Esophagus muscularis mucosa (tissue), 4 donors: ENCODE data around the gene TMOD3. TPM values are rescaled to one million over a fixed set of nuclear protein-coding genes. Genes with fewer than 3 reads are reported as not detected.

Experiments used
- DNase-seq: peaks from one replicate; pipeline ENCODE4 v3.0.0-alpha.2; 2017; ENCODE audit errors: extremely low spot score
- H3K27ac ChIP-seq, 4 donors: fragments of 200-600 bp; sonication (generic); replicated peaks in 1 of 4; 1 replicate in 3 of 4; 2 replicates in 1 of 4; pipeline ENCODE4 v1.5.1; 2016 to 2019; ENCODE audit warnings: mild to moderate bottlenecking in 1 of 4
- H3K27me3 ChIP-seq, 4 donors: fragments of 200-600 bp; sonication (generic); one replicate each; pipeline versions ENCODE4 v1.5.1 to v1.6.0; 2016 to 2019
- H3K36me3 ChIP-seq, 4 donors: fragments of 200-600 bp; sonication (generic); one replicate each; pipeline ENCODE4 v1.5.1; 2016 to 2019
- H3K4me1 ChIP-seq, 4 donors: fragments of 200-600 bp; sonication (generic); one replicate each; pipeline ENCODE4 v1.5.1; 2016 to 2019
- H3K4me3 ChIP-seq, 4 donors: fragments of 200-600 bp; sonication (generic); 1 replicate in 2 of 4; 2 replicates in 2 of 4; pipeline ENCODE4 v1.5.1; 2016 to 2019; ENCODE audit warnings: mild to moderate bottlenecking in 4 of 4, moderate library complexity in 1 of 4
- H3K9me3 ChIP-seq, 4 donors: fragments of 200-600 bp; sonication (generic); 1 replicate in 3 of 4; 2 replicates in 1 of 4; pipeline ENCODE4 v1.5.1; 2016 to 2019
- EP300 ChIP-seq: sonication (generic); formaldehyde crosslinking; IDR thresholded peaks from one replicate; pipeline ENCODE4 v1.6.1; 2017; ENCODE audit warnings: antibody characterized with exemption
- POLR2A ChIP-seq: fragments of 450-650 bp; IDR thresholded peaks from one replicate; pipeline ENCODE4 v1.6.1; 2017; ENCODE audit warnings: antibody characterized with exemption, moderate library complexity, mild to moderate bottlenecking, low read depth
- POLR2AphosphoS5 ChIP-seq, 2 donors: sonication (generic); formaldehyde crosslinking; IDR thresholded peaks; one replicate each; pipeline ENCODE4 v1.6.1; 2017; ENCODE audit warnings: antibody characterized with exemption in 2 of 2
- WGBS: methylation state at CpG from one replicate; pipeline ENCODE4 v1.1.5; 2018; 5-methylcytosine and 5-hydroxymethylcytosine counted together
- intact Hi-C: fragments of 100-400 bp; cut with DNase I; formaldehyde crosslinking; loops from one replicate; pipeline ENCODE4 v1.15.1; 2023
- total RNA-seq, 4 donors: library from RNA; depleted of rRNA; stranded (reverse); fragments of >200 nt; gene quantifications; one replicate each; pipeline versions ENCODE4 v1.1.0 to v1.2.1, GENCODE V29; 2016
- TF ChIP-seq, protein P1 (sequence below), 3 experiments: fragments of 200-600 bp in 2 of 3; fragments of 450-650 bp in 1 of 3; sonication (generic) in 2 of 3; IDR thresholded peaks; one replicate each; pipeline ENCODE4 v1.5.1; 2017 to 2019; ENCODE audit warnings: antibody characterized with exemption in 3 of 3, mild to moderate bottlenecking in 2 of 3, moderate library complexity in 1 of 3

Gene TMOD3
- total RNA-seq, 4 donors from 2014 or later: 16.2 to 27.9 (median 24.7) TPM

DNA sequence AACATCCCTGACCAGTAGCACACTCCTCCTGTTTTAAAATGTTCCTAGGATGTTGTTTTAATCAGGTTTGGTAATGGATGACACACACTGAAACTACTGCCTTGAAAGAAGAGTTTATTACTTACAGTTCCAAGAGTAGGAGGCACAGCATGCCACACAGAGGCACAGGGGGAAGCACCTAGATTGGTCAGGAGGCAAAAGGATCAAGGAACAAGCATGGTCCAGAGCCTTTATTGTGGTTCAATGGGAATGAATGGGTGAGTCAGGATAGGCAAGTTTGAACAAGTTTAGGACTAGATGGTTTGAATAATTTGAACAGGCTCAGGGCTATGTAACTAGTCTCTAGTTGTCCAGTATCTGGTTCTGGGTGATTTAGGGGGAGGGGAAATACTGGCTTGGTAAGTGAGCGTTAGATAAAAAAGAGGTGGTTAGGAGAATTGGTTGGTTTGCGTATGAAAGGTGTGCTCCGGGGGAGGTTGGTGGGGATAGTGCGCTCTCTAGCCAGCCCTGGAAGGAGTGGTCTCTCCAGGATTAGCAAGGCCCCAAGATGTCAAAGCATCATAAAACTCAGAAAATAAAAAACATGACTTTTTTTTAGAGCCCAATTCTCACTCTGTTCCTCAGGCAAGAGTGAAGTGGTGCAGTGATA lies 35.1 kb downstream of the TMOD3 start:
- peaks cover 2 to 41% (median 18%) of the 10 kb centered on the region in 4 donors for H3K36me3 ChIP-seq
- no peaks in the 10 kb centered on the region for H3K9me3 ChIP-seq
- WGBS: 97% methylated on average over 4 of the region's 4 CpGs
- intact Hi-C loops: no loop called here
- TF ChIP-seq, protein P1, sequence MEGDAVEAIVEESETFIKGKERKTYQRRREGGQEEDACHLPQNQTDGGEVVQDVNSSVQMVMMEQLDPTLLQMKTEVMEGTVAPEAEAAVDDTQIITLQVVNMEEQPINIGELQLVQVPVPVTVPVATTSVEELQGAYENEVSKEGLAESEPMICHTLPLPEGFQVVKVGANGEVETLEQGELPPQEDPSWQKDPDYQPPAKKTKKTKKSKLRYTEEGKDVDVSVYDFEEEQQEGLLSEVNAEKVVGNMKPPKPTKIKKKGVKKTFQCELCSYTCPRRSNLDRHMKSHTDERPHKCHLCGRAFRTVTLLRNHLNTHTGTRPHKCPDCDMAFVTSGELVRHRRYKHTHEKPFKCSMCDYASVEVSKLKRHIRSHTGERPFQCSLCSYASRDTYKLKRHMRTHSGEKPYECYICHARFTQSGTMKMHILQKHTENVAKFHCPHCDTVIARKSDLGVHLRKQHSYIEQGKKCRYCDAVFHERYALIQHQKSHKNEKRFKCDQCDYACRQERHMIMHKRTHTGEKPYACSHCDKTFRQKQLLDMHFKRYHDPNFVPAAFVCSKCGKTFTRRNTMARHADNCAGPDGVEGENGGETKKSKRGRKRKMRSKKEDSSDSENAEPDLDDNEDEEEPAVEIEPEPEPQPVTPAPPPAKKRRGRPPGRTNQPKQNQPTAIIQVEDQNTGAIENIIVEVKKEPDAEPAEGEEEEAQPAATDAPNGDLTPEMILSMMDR (IDR thresholded peaks at IDR 0.05): no peak
- TF ChIP-seq EP300 (no peak), POLR2A (no peak), POLR2AphosphoS5 (IDR thresholded peaks at IDR 0.05) (no peak)
- no peak for DNase-seq
- peaks cover 0 to 17% (median 9%) of the 10 kb centered on the region in 4 donors for H3K4me1 ChIP-seq
- H3K27ac ChIP-seq: no peak overlapping the region
- H3K27me3 ChIP-seq: no peaks in the 10 kb centered on the region
- H3K4me3 ChIP-seq: no peak overlapping the region

- WGBS: 100% methylated on average over 1 of the region's 1 CpG
- TF ChIP-seq, protein P1 (IDR thresholded peaks at IDR 0.05): no peak
- TF ChIP-seq EP300 (no peak), POLR2AphosphoS5 (IDR thresholded peaks at IDR 0.05) (no peak), POLR2A (no peak)
- no peaks in the 10 kb centered on the region for H3K9me3 ChIP-seq
- H3K27ac ChIP-seq: no peak overlapping the region
- peaks cover 2 to 49% (median 25%) of the 10 kb centered on the region in 4 donors for H3K36me3 ChIP-seq
- peaks cover 0 to 17% (median 9%) of the 10 kb centered on the region in 4 donors for H3K4me1 ChIP-seq
- intact Hi-C loops: no loop called here
- DNase-seq: no peak
- H3K4me3 ChIP-seq: no peak overlapping the region
- H3K27me3 ChIP-seq: no peaks in the 10 kb centered on the region
Observed at GRCh38 chr15:51865317-51865716, 35.9 kb downstream of the TMOD3 start.

GRCh38 chr15:51866161-51866560 lies 36.7 kb downstream of the TMOD3 start:
- WGBS: 96% methylated on average over 2 of the region's 4 CpGs
- TF ChIP-seq EP300 (no peak), POLR2AphosphoS5 (IDR thresholded peaks at IDR 0.05) (no peak), POLR2A (no peak)
- TF ChIP-seq, protein P1 (IDR thresholded peaks at IDR 0.05): no peak
- intact Hi-C loops: no loop called here
- Histone ChIP-seq H3K4me3 (no peak overlapping the region), H3K27me3 (no peaks in the 10 kb centered on the region), H3K4me1 (peaks cover 0 to 17% (median 9%) of the 10 kb centered on the region in 4 donors), H3K27ac (no peak overlapping the region), H3K9me3 (no peaks in the 10 kb centered on the region), H3K36me3 (peaks cover 2 to 57% (median 31%) of the 10 kb centered on the region in 4 donors)
- DNase-seq: no peak

- peaks cover 0 to 17% (median 7%) of the 10 kb centered on the region in 4 donors for H3K4me1 ChIP-seq
- no peak for TF ChIP-seq POLR2AphosphoS5 (IDR thresholded peaks at IDR 0.05)
- TF ChIP-seq EP300: no peak
- no peak for TF ChIP-seq POLR2A
- TF ChIP-seq, protein P1 (IDR thresholded peaks at IDR 0.05): no peak
- no peak overlapping the region for H3K27ac ChIP-seq
- 100% methylated on average over 1 of the region's 1 CpG for WGBS
- H3K27me3 ChIP-seq: no peaks in the 10 kb centered on the region
- no peaks in the 10 kb centered on the region for H3K9me3 ChIP-seq
- no peak for DNase-seq
- intact Hi-C loops: no loop called here
- peaks cover 2 to 62% (median 34%) of the 10 kb centered on the region in 4 donors for H3K36me3 ChIP-seq
- H3K4me3 ChIP-seq: no peak overlapping the region
Observed at GRCh38 chr15:51866751-51867150, 37.3 kb downstream of the TMOD3 start.

DNA sequence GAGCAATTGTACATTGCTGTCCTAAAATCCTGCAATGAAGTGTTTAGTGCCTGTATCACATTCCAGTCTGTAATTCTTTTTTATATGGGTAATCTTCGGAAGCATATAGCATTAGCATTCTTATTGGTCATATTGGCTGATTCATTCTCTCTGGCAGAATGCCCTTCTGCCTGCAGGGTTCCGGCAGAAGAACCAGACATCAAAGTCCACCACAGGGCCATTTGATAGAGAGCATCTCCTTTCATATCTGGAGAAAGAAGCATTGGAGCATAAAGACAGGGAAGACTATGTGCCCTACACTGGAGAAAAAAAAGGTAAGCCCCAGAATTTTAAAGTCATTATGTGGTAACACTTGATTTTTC lies 39.6 kb downstream of the TMOD3 start:
- H3K9me3 ChIP-seq: no peaks in the 10 kb centered on the region
- DNase-seq: no peak
- H3K27ac ChIP-seq: no peak overlapping the region
- no peaks in the 10 kb centered on the region for H3K27me3 ChIP-seq
- peaks cover 0 to 60% (median 29%) of the 10 kb centered on the region in 4 donors for H3K36me3 ChIP-seq
- whole genome bisulfite sequencing: 45% methylated on average over 2 of the region's 2 CpGs
- H3K4me3 ChIP-seq: no peak overlapping the region
- intact Hi-C loops: no loop called here
- H3K4me1 ChIP-seq: peaks cover under 1 to 17% (median 7%) of the 10 kb centered on the region in 4 donors
- TF ChIP-seq POLR2A: no peak
- no peak for TF ChIP-seq EP300
- TF ChIP-seq, protein P1 (IDR thresholded peaks at IDR 0.05): no peak
- TF ChIP-seq POLR2AphosphoS5 (IDR thresholded peaks at IDR 0.05): no peak
